ENCODE results near the gene DCK.
"Not testable (repeated sequence)": the region's sequence is repeated elsewhere in the genome, so short reads cannot be mapped to it uniquely, and the experiment has no call there.

The DCK gene

GRCh38 chr4:70993181-70994068, at the start of gene DCK:
TSS of gene DCK (plus strand) at chr4:70993649. CDS start at chr4:70993836, 187 bp downstream.
- DNase-seq (ENCODE audit: low spot score): peak; percentile 86

- DNase-seq (ENCODE audit: low spot score): no peak
Measured at GRCh38 chr4:70945046-70945445, 48.4 kb upstream of the DCK start.

DNA sequence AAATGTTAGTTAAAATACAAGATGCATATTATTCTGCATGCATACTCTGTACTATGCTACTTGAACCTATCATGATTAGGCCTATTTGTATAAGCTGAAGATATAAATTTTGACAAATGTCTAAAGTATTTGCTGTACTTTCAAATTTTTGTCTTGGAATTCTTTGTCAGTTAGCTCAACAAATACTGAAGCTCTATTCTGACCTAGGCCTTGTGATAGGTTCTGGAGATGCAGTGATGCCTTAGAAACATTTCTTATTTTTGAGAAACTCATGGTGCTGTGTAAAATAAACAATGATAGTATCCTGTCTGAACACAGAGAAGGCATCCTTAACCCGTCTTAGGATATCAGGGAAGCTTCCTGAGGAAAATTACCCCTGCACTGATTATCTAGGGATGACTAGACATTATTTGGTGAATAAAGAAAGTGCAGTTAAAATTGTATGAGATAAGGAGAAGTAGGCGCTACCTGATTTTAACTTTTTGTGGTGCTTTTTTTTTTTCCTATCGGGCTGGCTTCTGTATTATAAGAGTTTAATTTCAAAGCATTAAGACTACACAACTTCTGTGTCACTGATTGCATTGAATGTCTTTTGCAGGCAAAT, 47.9 kb upstream of the DCK start:
- no peak for DNase-seq (ENCODE audit: low spot score)

GRCh38 chr4:70946939-70947338, 46.5 kb upstream of the DCK start:
- no peak for DNase-seq (ENCODE audit: low spot score)

DNA sequence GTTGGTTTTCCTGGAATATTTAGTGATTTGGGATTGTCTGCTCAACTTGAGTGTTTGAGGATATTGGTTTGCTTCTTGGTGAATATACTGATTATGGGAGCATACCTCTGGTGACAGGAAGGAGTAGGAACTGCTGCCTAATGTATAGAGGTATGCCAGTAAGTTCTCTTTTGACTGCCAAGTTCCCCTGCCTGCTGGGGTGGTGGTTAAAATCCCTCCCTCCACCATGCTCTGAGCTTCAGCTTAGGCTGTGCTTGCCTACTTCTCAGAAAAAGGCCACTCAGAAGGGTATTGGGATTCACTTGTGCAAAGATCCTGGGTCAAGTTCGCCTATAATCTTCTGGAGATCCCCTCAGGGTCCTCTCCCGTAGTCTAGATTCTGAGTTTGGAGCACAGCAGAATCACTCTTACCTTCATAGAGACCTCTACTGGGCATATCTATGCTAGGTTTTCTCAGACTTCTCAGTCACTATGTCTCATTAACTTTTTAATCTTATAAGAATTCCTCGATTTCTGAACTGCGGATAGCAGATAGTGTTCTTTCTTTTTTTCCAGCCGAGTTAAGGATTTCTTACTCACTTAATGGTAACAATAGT, 44.7 kb upstream of the DCK start:
- no peak for DNase-seq (ENCODE audit: low spot score)

GRCh38 chr4:70954032-70954431, 39.4 kb upstream of the DCK start:
- no peak for DNase-seq (ENCODE audit: low spot score)

DNA sequence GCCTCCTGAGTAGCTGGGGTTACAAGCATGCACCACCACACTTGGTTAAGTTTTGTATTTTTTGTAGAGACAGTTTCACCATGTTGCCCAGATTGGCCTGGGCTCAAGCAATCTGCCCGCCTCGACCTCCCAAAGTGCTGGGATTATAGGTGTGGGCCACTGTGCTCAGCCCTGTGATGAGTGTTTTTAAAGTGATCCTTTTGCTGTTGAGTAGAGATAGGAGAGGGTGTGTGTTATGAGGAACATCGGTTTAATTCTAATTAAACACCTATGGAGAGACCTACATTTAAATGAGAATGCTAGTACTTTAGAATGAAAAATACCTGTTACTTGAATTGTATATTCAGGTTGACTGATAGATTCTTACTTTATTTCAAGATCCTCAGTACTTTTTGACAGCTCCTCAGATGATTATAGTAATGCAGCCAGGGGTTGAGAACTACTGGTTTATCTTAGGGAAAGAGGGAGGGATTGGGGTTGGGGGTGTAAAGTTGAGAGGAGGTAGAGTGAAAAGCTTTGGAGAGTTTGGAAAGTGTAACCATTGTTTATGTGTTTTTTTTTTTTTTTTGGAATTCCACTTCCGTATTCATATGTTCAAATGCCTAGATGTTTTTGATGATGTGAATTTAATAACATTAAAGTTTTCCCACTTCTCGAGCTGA, 36.8 kb upstream of the DCK start:
- DNase-seq (ENCODE audit: low spot score): no peak

DNA sequence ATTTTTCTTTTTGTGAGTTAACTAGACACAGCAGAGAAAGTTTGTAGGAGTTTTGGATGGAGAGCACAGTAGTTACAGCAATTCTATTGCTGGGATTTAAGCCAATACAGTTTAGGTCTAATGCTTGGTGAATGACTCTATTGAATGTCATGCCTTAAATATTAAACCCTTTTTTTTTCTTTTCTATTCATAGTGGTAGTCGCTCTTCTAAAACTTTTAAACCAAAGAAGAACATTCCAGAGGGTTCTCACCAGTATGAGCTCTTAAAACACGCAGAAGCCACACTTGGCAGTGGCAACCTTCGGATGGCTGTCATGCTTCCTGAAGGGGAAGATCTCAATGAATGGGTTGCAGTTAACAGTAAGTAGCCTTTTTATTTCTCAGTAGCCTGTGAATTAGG, 34.8 kb upstream of the DCK start:
- DNase-seq (ENCODE audit: low spot score): no peak

- DNase-seq (ENCODE audit: low spot score): no peak
Measured at GRCh38 chr4:70969076-70969475, 24.4 kb upstream of the DCK start.

DNA sequence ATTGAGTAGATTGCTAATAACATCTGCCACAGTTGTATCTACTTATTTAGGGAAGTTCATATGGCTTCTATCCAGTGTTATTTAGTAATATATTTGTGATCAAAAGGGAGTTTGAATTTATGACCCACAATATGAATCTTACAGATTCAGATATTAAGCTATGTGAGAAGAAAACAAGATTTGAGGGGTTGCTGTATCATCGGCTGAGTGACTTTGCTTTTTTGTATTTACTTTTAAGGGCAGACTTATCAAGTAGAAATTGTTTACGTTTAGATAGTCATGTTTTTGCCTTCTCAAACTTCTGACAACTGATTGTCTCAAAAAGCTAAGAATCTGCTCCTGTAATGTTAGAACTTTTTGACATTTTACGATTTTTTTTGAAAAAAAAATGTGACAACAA, 17.2 kb upstream of the DCK start:
- DNase-seq (ENCODE audit: low spot score): no peak

- no peak for DNase-seq (ENCODE audit: low spot score)
Measured at GRCh38 chr4:70979445-70980008, 13.9 kb upstream of the DCK start.

GRCh38 chr4:70980196-70980595, 13.3 kb upstream of the DCK start:
- no peak for DNase-seq (ENCODE audit: low spot score)

DNA sequence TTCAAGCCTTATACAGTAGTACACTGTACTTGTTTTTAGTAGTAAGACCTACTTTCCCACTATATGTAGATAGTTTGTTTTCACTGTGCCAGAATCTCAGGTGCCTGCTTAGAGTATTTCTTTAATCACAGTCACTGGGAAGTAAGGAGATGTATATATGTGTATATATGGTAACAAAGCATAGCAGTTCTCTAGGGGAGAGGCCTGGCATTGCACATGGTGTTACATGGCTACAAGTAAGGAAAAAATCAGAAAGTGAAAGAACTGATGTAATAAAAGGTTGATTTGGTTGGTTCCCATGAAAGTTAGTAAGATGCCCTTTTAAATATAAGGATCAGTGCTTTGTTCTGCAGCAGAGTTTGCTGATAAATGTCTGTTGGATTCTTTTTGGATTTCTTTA, 9.3 kb upstream of the DCK start:
- DNase-seq (ENCODE audit: low spot score): no peak

GRCh38 chr4:70984589-70984988, 8.9 kb upstream of the DCK start:
- DNase-seq (ENCODE audit: low spot score): no peak

- DNase-seq (ENCODE audit: low spot score): no peak
Measured at GRCh38 chr4:70991596-70991995, 1.9 kb upstream of the DCK start.

- no peak for DNase-seq (ENCODE audit: low spot score)
Measured at GRCh38 chr4:70992391-70992881, 1.0 kb upstream of the DCK start.

DNA sequence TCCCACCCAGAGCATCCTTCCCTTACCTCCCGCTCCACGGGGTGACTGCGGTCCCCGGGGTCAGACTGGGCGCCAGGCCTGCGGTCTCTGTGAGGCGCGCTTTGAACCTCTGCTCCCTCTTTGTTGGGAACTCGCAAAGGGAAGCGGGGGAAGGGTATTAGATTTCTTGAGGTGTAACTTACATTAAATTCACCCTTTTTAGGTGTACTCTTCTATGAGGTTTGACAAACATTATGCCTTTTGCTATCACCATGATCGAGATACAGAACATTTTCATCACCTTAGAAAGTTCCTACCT, 569 bp downstream of the DCK start:
- no peak for DNase-seq (ENCODE audit: low spot score)

GRCh38 chr4:70994387-70995099, 1.1 kb downstream of the DCK start:
- DNase-seq (ENCODE audit: low spot score): no peak

- DNase-seq (ENCODE audit: low spot score): no peak
Measured at GRCh38 chr4:70996018-70996360, 2.5 kb downstream of the DCK start.

DNA sequence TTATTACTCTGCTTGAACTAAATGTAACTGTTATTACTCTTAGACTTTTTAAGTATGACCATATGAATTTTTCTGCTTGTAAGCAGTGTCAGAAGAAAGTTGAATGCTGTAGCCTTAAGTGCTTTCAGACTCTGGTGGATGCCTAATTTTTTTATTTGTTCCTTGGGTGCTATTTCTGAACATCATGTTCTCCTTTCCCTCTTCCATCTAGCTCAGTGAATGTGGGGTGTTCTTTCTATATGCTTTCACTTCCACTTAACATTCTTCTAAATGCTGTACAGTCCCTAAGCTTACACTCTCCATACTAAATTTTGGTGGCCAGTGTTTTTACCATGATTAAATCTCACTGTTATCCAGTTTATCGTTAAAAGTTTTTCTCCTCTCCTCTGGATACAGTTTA, 3.6 kb downstream of the DCK start:
- DNase-seq (ENCODE audit: low spot score): no peak

DNA sequence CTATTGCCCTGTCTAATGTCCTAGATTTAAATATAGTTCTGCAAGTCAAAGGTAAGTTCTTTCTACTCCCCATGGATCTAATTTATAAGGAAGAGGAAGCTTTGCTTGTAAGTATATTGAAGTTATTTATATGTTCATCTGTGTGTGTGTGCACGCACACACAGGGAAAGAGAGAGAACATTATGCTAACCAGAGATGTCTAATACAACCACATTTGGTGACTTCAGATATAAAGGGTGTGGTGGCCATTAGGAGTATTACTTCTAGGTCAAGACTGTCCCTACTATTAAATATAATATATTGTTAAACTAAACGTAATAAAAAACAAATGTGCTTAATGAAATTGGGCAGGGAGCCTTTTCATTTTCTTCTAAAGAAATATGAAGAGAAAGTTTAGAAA, 4.1 kb downstream of the DCK start:
- DNase-seq (ENCODE audit: low spot score): no peak

- not testable (repeated sequence) for DNase-seq (ENCODE audit: low spot score)
Measured at GRCh38 chr4:70999639-71000038, 6.2 kb downstream of the DCK start.
